Heart left ventricle (tissue), 16 donors: ENCODE data around the gene JCHAIN. TPM values are rescaled to one million over a fixed set of nuclear protein-coding genes. Genes with fewer than 3 reads are reported as not detected.

ENCODE experiments used
- ATAC-seq, 4 donors: fragments of 200-7000 bp; cut with Tn5 transposase; one replicate each; pipeline ENCODE4 v1.9.1; 2020 to 2022; ENCODE audit warnings: moderate library complexity in 4 of 4, mild to moderate bottlenecking in 3 of 4, moderate number of reproducible peaks in 1 of 4
- DNase-seq, 5 donors: peaks; one replicate each; pipeline ENCODE4 v3.0.0-alpha.2; 2020
- H3K27ac ChIP-seq, 12 donors: fragments of 200-600 bp; sonication (generic) in 4 of 12; one replicate each; pipeline versions ENCODE4 v1.5.0 to v1.8.0; 2016 to 2022; ENCODE audit warnings: mild to moderate bottlenecking in 2 of 12
- H3K27me3 ChIP-seq, 9 donors: fragments of 200-600 bp; sonication (generic) in 2 of 9; one replicate each; pipeline versions ENCODE4 v1.5.1 to v1.8.0; 2016 to 2022; ENCODE audit warnings: mild to moderate bottlenecking in 3 of 9
- H3K36me3 ChIP-seq, 9 donors: fragments of 200-600 bp; sonication (generic) in 2 of 9; one replicate each; pipeline versions ENCODE4 v1.5.0 to v1.8.0; 2018 to 2022; ENCODE audit warnings: mild to moderate bottlenecking in 2 of 9
- H3K4me1 ChIP-seq, 12 donors: fragments of 200-600 bp; sonication (generic) in 4 of 12; one replicate each; pipeline versions ENCODE4 v1.5.0 to v1.8.0; 2016 to 2022; ENCODE audit warnings: mild to moderate bottlenecking in 3 of 12
- H3K4me3 ChIP-seq, 12 donors: fragments of 200-600 bp; sonication (generic) in 4 of 12; one replicate each; pipeline versions ENCODE4 v1.5.0 to v1.8.0; 2017 to 2022; ENCODE audit warnings: mild to moderate bottlenecking in 9 of 12, moderate library complexity in 4 of 12
- H3K9me3 ChIP-seq, 12 donors: fragments of 200-600 bp; sonication (generic) in 4 of 12; one replicate each; pipeline versions ENCODE4 v1.5.0 to v1.8.0; 2016 to 2022; ENCODE audit warnings: mild to moderate bottlenecking in 1 of 12
- POLR2A ChIP-seq, 2 donors: fragments of 450-650 bp; IDR thresholded peaks; one replicate each; pipeline ENCODE4 v1.6.1; 2017; ENCODE audit warnings: antibody characterized with exemption in 2 of 2, mild to moderate bottlenecking in 2 of 2, moderate library complexity in 2 of 2
- WGBS, 4 donors: extraction: QIAGEN DNeasy Blood & Tissue Kit in 2 of 4; methylation state at CpG; one replicate each; pipeline versions ENCODE4 v1.1.5 to v1.1.7; 2013 to 2018; 5-methylcytosine and 5-hydroxymethylcytosine counted together
- intact Hi-C, 10 donors: fragments of 100-400 bp; cut with DNase I; formaldehyde crosslinking; loops; one replicate each; pipeline versions ENCODE4 v1.11.1 to v1.14.2; 2022
- polyA plus RNA-seq, 2 donors: library from polyadenylated mRNA; stranded (reverse); fragments of 200-250 nt; gene quantifications; one replicate each; pipeline ENCODE4 v1.2.3, GENCODE V29; 2013
- total RNA-seq, 9 donors: library from RNA; depleted of rRNA in 2 of 9; stranded (reverse); fragments of >200 nt in 2 of 9; fragmentation: NEBNext Ultra II Directional in 3 of 9; extraction: Animal tissue kit (Norgen Biotek cat#: 25700) in 3 of 9; gene quantifications; one replicate each; pipeline versions ENCODE4 v1.1.0 to v1.2.4, GENCODE V29; 2016 to 2023
- TF ChIP-seq, protein P1 (sequence below), 12 donors: fragments of 200-600 bp; sonication (generic) in 4 of 12; IDR thresholded peaks; one replicate each; pipeline versions ENCODE4 v1.5.0 to v1.8.0; 2018 to 2022; ENCODE audit warnings: antibody characterized with exemption in 12 of 12, mild to moderate bottlenecking in 5 of 12
- donor health status: ischemic (EF 13 %, LVEDD 7.1; RV severe dilation, severe dysfunction).
- donor health status: healthy with polysubstance abuse.
- donor health status: DM: no; HTN: yes; CAD: no.
- donor health status: DM: no; HTN: no; CAD: no.
- donor health status: ischemic (EF 25% LVEDD 6.9; RV normal size, moderate dysfunction).
- donor health status: ischemic (EF 25% LVEDD 5.7; RV mildly dilated, moderate dysfunction).
- donor health status: healthy.
- donor health status: DM: yes; HTN: yes; CAD: no.
- donor health status: ischemic (EF 35%, LVEDD 5.7; RV mildly dilated, moderate dysfunction).
- donor health status: nonischemic (EF 11% LVEDD 7.7; RV severe dilation, severe dysfunction).
- donor health status: DM: yes; HTN: yes; CAD: no.
- donor health status: PGD.
- donor health status: ischemic (EF 29% LVEDD 5.4; RV normal size, mild dysfunction).
- donor health status: nonischemic (EF 23%, LVEDD 6.1; RV moderate dilation, normal function).

The JCHAIN gene
- total and polyA plus RNA-seq, 11 donors = 0.19 to 40.0 (median 4.8) TPM; not detected in 2

DNA sequence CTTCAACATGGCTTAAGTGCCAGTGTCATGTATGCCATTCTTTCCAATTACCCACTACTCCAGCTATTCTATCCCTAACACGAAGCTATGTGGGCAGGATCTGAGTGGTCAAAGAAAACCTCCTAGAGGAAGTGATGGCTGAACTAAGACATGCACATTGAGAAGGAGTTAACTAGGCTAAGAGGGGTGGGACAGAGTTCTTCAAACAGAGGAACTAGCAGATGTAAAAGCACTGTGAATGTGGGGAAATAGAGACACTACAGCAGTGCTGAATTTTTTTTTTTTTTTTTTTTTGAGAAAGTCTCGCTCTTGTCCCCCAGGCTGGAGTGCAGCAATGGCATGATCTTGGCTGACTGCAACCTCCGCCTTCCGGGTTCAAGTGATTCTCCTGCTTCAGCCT lies 6.2 kb downstream of the JCHAIN start:
- TF ChIP-seq, protein P1, sequence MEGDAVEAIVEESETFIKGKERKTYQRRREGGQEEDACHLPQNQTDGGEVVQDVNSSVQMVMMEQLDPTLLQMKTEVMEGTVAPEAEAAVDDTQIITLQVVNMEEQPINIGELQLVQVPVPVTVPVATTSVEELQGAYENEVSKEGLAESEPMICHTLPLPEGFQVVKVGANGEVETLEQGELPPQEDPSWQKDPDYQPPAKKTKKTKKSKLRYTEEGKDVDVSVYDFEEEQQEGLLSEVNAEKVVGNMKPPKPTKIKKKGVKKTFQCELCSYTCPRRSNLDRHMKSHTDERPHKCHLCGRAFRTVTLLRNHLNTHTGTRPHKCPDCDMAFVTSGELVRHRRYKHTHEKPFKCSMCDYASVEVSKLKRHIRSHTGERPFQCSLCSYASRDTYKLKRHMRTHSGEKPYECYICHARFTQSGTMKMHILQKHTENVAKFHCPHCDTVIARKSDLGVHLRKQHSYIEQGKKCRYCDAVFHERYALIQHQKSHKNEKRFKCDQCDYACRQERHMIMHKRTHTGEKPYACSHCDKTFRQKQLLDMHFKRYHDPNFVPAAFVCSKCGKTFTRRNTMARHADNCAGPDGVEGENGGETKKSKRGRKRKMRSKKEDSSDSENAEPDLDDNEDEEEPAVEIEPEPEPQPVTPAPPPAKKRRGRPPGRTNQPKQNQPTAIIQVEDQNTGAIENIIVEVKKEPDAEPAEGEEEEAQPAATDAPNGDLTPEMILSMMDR (IDR thresholded peaks at IDR 0.05) = no peak
- no peak for TF ChIP-seq POLR2A (IDR thresholded peaks at IDR 0.05)
- Histone ChIP-seq H3K27me3 (peaks cover 0 to 4% (median 0%) of the 10 kb centered on the region in 9 donors), H3K36me3 (no peaks in the 10 kb centered on the region), H3K27ac (no peak overlapping the region), H3K9me3 (no peaks in the 10 kb centered on the region), H3K4me3 (no peak overlapping the region), H3K4me1 (no peaks in the 10 kb centered on the region)
- intact Hi-C loops = no loop called here
- 80 to 84% (median 83%) methylated on average over 4 of the region's 4 CpGs for WGBS, 4 donors
- no peak for DNase-seq
- ATAC-seq = no peak

DNA sequence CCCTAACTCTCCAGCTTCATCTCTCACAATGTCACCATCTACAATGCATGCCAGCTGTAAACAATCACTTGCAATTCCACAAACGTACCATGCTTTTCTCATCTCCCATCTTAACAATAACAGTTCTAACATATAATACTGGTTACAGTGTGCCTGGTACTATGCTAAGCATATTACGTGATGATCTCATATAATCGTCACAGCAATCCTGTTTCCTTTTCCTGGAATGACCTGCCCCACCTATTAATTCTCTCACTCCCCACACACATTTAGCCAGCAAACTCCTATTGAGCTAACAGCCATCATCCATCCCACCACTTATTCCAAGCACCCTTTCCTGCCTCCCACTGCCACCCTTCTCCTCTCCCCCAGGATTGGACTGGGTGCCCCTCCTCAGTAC lies 7.9 kb downstream of the JCHAIN start:
- Histone ChIP-seq H3K9me3 (no peaks in the 10 kb centered on the region), H3K4me3 (no peak overlapping the region), H3K27me3 (peaks cover 0 to 4% (median 0%) of the 10 kb centered on the region in 9 donors), H3K36me3 (no peaks in the 10 kb centered on the region), H3K27ac (no peak overlapping the region), H3K4me1 (no peaks in the 10 kb centered on the region)
- WGBS, 4 donors = 37 to 55% (median 43%) methylated on average over 3 of the region's 3 CpGs
- no peak for ATAC-seq
- DNase-seq = no peak
- no peak for TF ChIP-seq POLR2A (IDR thresholded peaks at IDR 0.05)
- TF ChIP-seq, protein P1 (IDR thresholded peaks at IDR 0.05) = no peak
- intact Hi-C loops = loop anchor here in 6 of 10 donors (10.0 kb wide), 4 partner anchors 346 to 1056 kb away; no protein-coding TSS in a partner anchor

DNA sequence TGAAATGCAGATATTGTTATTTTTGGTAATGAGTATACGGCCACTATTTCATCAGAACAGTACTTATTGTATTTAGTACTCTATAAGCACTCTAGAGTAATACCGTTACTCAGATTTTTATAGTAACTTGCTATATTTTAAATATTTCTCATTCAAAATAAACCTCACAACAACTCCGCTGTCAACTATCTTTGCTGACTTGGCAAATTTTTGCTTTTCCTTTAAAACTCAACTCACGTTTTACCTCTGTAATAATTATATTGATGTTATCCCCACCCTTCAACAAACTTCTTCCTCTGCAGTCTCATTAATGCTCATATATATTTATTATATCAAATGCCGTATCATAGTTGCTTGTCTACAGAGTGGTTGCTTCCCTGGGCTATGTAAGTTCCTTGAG lies 9.0 kb downstream of the JCHAIN start:
- TF ChIP-seq, protein P1 (IDR thresholded peaks at IDR 0.05) = no peak
- no peak for TF ChIP-seq POLR2A (IDR thresholded peaks at IDR 0.05)
- H3K27me3 ChIP-seq = peaks cover 0 to 4% (median 0%) of the 10 kb centered on the region in 9 donors
- no peak for ATAC-seq
- 80 to 85% (median 83%) methylated on average over 5 of the region's 5 CpGs for WGBS, 4 donors
- H3K9me3 ChIP-seq = no peaks in the 10 kb centered on the region
- H3K4me1 ChIP-seq = no peaks in the 10 kb centered on the region
- no peak overlapping the region for H3K27ac ChIP-seq
- H3K36me3 ChIP-seq = no peaks in the 10 kb centered on the region
- DNase-seq = no peak
- H3K4me3 ChIP-seq = no peak overlapping the region
- intact Hi-C loops = loop anchor here in 6 of 10 donors (10.0 kb wide), 4 partner anchors 347 to 1057 kb away; no protein-coding TSS in a partner anchor

DNA sequence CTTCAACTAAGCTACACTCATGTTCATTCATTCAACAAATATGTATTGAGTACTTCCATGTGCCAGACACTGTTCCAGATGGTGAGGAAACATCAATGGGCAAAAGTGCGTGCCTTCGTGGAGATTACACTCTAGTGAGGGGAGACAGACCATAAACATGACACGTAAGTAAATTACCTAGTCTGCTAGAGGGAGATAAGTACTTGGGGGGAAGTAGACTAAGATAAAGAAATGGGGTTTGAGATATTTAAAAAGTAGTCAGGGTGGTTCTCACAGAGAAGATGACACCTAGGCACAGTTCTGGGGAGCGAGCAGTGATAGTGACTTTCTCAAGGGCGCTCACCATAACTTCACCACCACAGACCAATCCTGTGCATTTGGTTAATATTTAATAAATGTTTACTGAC lies 11.7 kb downstream of the JCHAIN start:
- Histone ChIP-seq H3K27ac (no peak overlapping the region), H3K27me3 (peaks cover 0 to 4% (median 0%) of the 10 kb centered on the region in 9 donors), H3K4me1 (peaks cover 0 to 6% (median 0%) of the 10 kb centered on the region in 12 donors), H3K9me3 (no peaks in the 10 kb centered on the region), H3K36me3 (no peaks in the 10 kb centered on the region), H3K4me3 (no peak overlapping the region)
- intact Hi-C loops = loop anchor here in 8 of 10 donors (5.0 to 10.0 kb wide), 6 partner anchors 350 to 1060 kb away; no protein-coding TSS in a partner anchor
- DNase-seq (no peak), ATAC-seq (no peak)
- TF ChIP-seq, protein P1 (IDR thresholded peaks at IDR 0.05) = no peak
- no peak for TF ChIP-seq POLR2A (IDR thresholded peaks at IDR 0.05)
- 48 to 73% (median 58%) methylated on average over 5 of the region's 5 CpGs for WGBS, 4 donors
